AG10803 (cell line): Measurements from ENCODE around the gene TBL3.

Experiments
- DNase-seq: peaks from one replicate; pipeline ENCODE4 v3.0.0; 2010; ENCODE audit warnings: low read depth
- H3K4me3 ChIP-seq: 2 replicates; pipeline ENCODE4 v1.5.1; 2011; ENCODE audit warnings: mild to moderate bottlenecking, low read length, control low read depth
- CTCF ChIP-seq: conservative IDR thresholded peaks from 2 replicates; pipeline ENCODE4 v1.5.1; 2011; ENCODE audit warnings: mild to moderate bottlenecking, low read length, control low read depth, inconsistent platforms

TBL3 gene

GRCh38 chr16:1944612-1945199, 27.1 kb upstream of the TBL3 start:
- TF ChIP-seq CTCF = no peak
- no peak for DNase-seq
- H3K4me3 ChIP-seq = no peak overlapping the region

GRCh38 chr16:1945559-1946391, 26.1 kb upstream of the TBL3 start:
- DNase-seq = no peak
- TF ChIP-seq CTCF = no peak
- H3K4me3 ChIP-seq = no peak overlapping the region

GRCh38 chr16:1946495-1947368, 25.1 kb upstream of the TBL3 start:
- no peak for DNase-seq
- H3K4me3 ChIP-seq = no peak overlapping the region
- no peak for TF ChIP-seq CTCF

GRCh38 chr16:1947369-1947670, 24.5 kb upstream of the TBL3 start:
- DNase-seq = no peak
- TF ChIP-seq CTCF = no peak
- H3K4me3 ChIP-seq = no peak overlapping the region

GRCh38 chr16:1949507-1949906, 22.3 kb upstream of the TBL3 start:
- no peak for TF ChIP-seq CTCF
- H3K4me3 ChIP-seq = no peak overlapping the region
- no peak for DNase-seq

GRCh38 chr16:1950047-1950446, 21.8 kb upstream of the TBL3 start:
- DNase-seq = no peak
- H3K4me3 ChIP-seq = no peak overlapping the region
- TF ChIP-seq CTCF = no peak
